Activated gamma-delta T cell treated with Interleukin-2 at 50 U/mL for 16 hours (primary cell): ENCODE measurements around the gene WNT16.
"Not testable (repeated sequence)": the region's sequence is repeated elsewhere in the genome, so short reads cannot be mapped to it uniquely, and the experiment has no call there.

ENCODE experiments used
- DNase-seq: peaks from one replicate; pipeline ENCODE4 v3.0.0-alpha.2; 2020

WNT16 gene

GRCh38 chr7:121307021-121307574 lies 21.7 kb upstream of the WNT16 start:
- no peak for DNase-seq

GRCh38 chr7:121313220-121313792 lies 15.5 kb upstream of the WNT16 start:
- DNase-seq: no peak

- no peak for DNase-seq
Measured at GRCh38 chr7:121313793-121314676, 14.8 kb upstream of the WNT16 start.

- DNase-seq: not testable (repeated sequence)
Measured at GRCh38 chr7:121315170-121315569, 13.6 kb upstream of the WNT16 start.

- DNase-seq: no peak
Measured at GRCh38 chr7:121322460-121322859, 6.3 kb upstream of the WNT16 start.

GRCh38 chr7:121323515-121324302 lies 5.1 kb upstream of the WNT16 start:
- DNase-seq: no peak

- no peak for DNase-seq
Measured at GRCh38 chr7:121327671-121328070, 1.1 kb upstream of the WNT16 start.

- DNase-seq: peak; percentile 7
Measured at GRCh38 chr7:121329191-121330052, 622 bp downstream of the WNT16 start.

- no peak for DNase-seq
Measured at GRCh38 chr7:121330053-121330833, 1.4 kb downstream of the WNT16 start.

- no peak for DNase-seq
Measured at GRCh38 chr7:121331048-121331447, 2.2 kb downstream of the WNT16 start.

- no peak for DNase-seq
Measured at GRCh38 chr7:121331574-121331973, 2.8 kb downstream of the WNT16 start.

- DNase-seq: no peak
Measured at GRCh38 chr7:121334376-121334775, 5.6 kb downstream of the WNT16 start.

GRCh38 chr7:121334875-121335648 lies 6.3 kb downstream of the WNT16 start:
- DNase-seq: no peak

GRCh38 chr7:121336579-121336978 lies 7.8 kb downstream of the WNT16 start:
- DNase-seq: no peak

- no peak for DNase-seq
Measured at GRCh38 chr7:121337398-121337797, 8.6 kb downstream of the WNT16 start.

GRCh38 chr7:121339082-121339481 lies 10.3 kb downstream of the WNT16 start:
- DNase-seq: no peak

- DNase-seq: no peak
Measured at GRCh38 chr7:121341933-121342332, 13.1 kb downstream of the WNT16 start.

GRCh38 chr7:121342631-121343030 lies 13.8 kb downstream of the WNT16 start:
- no peak for DNase-seq

GRCh38 chr7:121343302-121343701 lies 14.5 kb downstream of the WNT16 start:
- no peak for DNase-seq

GRCh38 chr7:121344093-121344492 lies 15.3 kb downstream of the WNT16 start:
- no peak for DNase-seq

- DNase-seq: no peak
Measured at GRCh38 chr7:121344497-121344896, 15.7 kb downstream of the WNT16 start.
